ENCODE data around the gene ZNF697. TPM values are rescaled to one million over a fixed set of nuclear protein-coding genes. Genes with fewer than 3 reads are reported as not detected.

ZNF697 gene
- total and polyA plus RNA-seq, 9 of the 15 experiments (the other 6 are each of a cell fraction or from before 2014, with no cell fraction given), result 2.1 to 13.6 (median 8.3) TPM

DNA sequence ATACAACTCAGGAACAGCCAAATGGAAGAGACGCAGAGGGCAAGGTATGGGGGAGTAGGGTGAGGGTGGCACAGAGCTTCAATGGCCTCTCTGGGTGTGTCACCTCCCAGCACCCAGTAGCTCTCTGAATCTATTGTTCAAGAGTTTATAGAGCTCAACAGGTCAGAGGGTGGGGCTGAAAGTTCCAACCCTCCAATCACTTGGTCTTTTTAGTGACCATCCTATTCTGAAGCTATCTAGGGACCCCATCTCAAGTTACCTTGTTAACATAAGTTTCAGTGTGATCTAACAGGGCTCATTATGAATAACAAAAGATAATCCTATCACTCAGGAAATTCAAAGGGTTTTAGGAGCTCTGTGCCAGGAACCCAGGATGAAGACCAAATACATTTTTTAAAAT, 31.2 kb upstream of the ZNF697 start:
- Histone ChIP-seq H4K20me1 (replicated peaks; ENCODE audit: control insufficient read depth, insufficient read depth, low read length) (no peaks in the 10 kb centered on the region), H3K4me2 (ENCODE audit: insufficient read depth, low read length) (no peak overlapping the region), H3K9ac (ENCODE audit: insufficient read depth in 1 of 2, low read depth in 2 of 2, low read length in 2 of 2) (no peak overlapping the region), H3K27ac (ENCODE audit: extremely low read depth, low read depth, low read length) (no peak overlapping the region), H3K27me3 (ENCODE audit: control insufficient read depth in 2 of 2, insufficient read depth in 2 of 2, low read length in 2 of 2) (no peaks in the 10 kb centered on the region), H3K36me3 (ENCODE audit: control insufficient read depth, insufficient read depth, low read length) (no peaks in the 10 kb centered on the region), H2AFZ (ENCODE audit: low read depth, low read length) (no peak overlapping the region), H3K9me1 (ENCODE audit: control insufficient read depth, insufficient read depth, low read length) (no peaks in the 10 kb centered on the region), H3K79me2 (ENCODE audit: control insufficient read depth, insufficient read depth, low read length) (no peaks in the 10 kb centered on the region), H3K4me3 (no peak overlapping the region), H3K9me3 (replicated peaks; ENCODE audit: control insufficient read depth, insufficient read depth, low read depth, low read length) (no peaks in the 10 kb centered on the region), H3K4me1 (replicated peaks in 1 of 2; ENCODE audit: control insufficient read depth in 2 of 2, insufficient read depth in 2 of 2, low read length in 2 of 2) (peaks cover 0 to 12% of the 10 kb centered on the region in 2 experiments; a peak in 3 of 5 replicates)
- in situ Hi-C loops (cut with MboI) (no loop called here), intact Hi-C loops (cut with micrococcal nuclease) (loop anchor here (5.0 to 10.0 kb wide), 4 partner anchors 33 to 307 kb away; partner anchors contain the start of gene PHGDH)
- BruUV-seq (replicated peaks), result no TSS peak
- DNase-seq (ENCODE audit: extremely low read depth in 1 of 4, low spot score in 3 of 4) (no peak), FAIRE-seq (no peak), ATAC-seq (no peak)
- 7% methylated on average over 1 of the region's 1 CpG for WGBS (ENCODE audit: insufficient coverage, low coverage, missing lambda C conversion rate)
- TF ChIP-seq, protein P1, sequence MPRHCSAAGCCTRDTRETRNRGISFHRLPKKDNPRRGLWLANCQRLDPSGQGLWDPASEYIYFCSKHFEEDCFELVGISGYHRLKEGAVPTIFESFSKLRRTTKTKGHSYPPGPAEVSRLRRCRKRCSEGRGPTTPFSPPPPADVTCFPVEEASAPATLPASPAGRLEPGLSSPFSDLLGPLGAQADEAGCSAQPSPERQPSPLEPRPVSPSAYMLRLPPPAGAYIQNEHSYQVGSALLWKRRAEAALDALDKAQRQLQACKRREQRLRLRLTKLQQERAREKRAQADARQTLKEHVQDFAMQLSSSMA (CRISPR knock-in tag; IDR thresholded peaks at IDR 0.05), result no peak
- no peak for TF ChIP-seq ZNF436 (CRISPR knock-in tag; IDR thresholded peaks at IDR 0.05)
- TF ChIP-seq PHB2 (IDR thresholded peaks at IDR 0.05; ENCODE audit: low read depth), result no peak
- TF ChIP-seq LARP7 (IDR thresholded peaks at IDR 0.05), result no peak
- no peak for TF ChIP-seq NFXL1 (CRISPR knock-in tag; IDR thresholded peaks at IDR 0.05)
- TF ChIP-seq SRSF3 (IDR thresholded peaks at IDR 0.05; ENCODE audit: insufficient read depth, low read length), result no peak
- TF ChIP-seq ZFPM2 (CRISPR knock-in tag; IDR thresholded peaks at IDR 0.05), result no peak
- TF ChIP-seq, protein P2, sequence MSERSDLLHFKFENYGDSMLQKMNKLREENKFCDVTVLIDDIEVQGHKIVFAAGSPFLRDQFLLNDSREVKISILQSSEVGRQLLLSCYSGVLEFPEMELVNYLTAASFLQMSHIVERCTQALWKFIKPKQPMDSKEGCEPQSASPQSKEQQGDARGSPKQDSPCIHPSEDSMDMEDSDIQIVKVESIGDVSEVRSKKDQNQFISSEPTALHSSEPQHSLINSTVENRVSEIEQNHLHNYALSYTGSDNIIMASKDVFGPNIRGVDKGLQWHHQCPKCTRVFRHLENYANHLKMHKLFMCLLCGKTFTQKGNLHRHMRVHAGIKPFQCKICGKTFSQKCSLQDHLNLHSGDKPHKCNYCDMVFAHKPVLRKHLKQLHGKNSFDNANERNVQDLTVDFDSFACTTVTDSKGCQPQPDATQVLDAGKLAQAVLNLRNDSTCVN (CRISPR knock-in tag; IDR thresholded peaks at IDR 0.05), result no peak
- no peak for TF ChIP-seq NFIC (IDR thresholded peaks at IDR 0.05)
- no peak for TF ChIP-seq HDGF (IDR thresholded peaks at IDR 0.05)
- no peak for TF ChIP-seq JUNB (CRISPR knock-in tag; conservative IDR thresholded peaks at IDR 0.05)
- no peak for TF ChIP-seq KDM5B (IDR thresholded peaks at IDR 0.05; ENCODE audit: insufficient replicate concordance, low read depth, low read length)
- TF ChIP-seq ZNF12 (CRISPR knock-in tag; IDR thresholded peaks at IDR 0.05), result no peak
- no peak for TF ChIP-seq ZNF232 (CRISPR knock-in tag; IDR thresholded peaks at IDR 0.05)
- no peak for TF ChIP-seq ZNF316 (IDR thresholded peaks at IDR 0.05)
- no peak for TF ChIP-seq YBX1 (IDR thresholded peaks at IDR 0.05)
- TF ChIP-seq, protein P3, sequence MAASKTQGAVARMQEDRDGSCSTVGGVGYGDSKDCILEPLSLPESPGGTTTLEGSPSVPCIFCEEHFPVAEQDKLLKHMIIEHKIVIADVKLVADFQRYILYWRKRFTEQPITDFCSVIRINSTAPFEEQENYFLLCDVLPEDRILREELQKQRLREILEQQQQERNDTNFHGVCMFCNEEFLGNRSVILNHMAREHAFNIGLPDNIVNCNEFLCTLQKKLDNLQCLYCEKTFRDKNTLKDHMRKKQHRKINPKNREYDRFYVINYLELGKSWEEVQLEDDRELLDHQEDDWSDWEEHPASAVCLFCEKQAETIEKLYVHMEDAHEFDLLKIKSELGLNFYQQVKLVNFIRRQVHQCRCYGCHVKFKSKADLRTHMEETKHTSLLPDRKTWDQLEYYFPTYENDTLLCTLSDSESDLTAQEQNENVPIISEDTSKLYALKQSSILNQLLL (CRISPR knock-in tag; IDR thresholded peaks at IDR 0.05; ENCODE audit: borderline replicate concordance), result no peak
- POLR2A ChIA-PET, result interaction anchor here (0.6 to 1.2 kb wide), 2 partner anchors 10 to 244 kb away, joined by 3 to 4 read pairs; no protein-coding TSS in a partner anchor
- CTCF ChIA-PET (ENCODE audit: low intra/inter-chr PET ratio), result no interaction called here
